ENCODE measurements around the gene FTMT. TPM values are rescaled to one million over a fixed set of nuclear protein-coding genes. Genes with fewer than 3 reads are reported as not detected.
A peak's percentile ranks its signal among the peaks of the same experiment; 100 is the strongest.
"Not testable (repeated sequence)": the region's sequence is repeated elsewhere in the genome, so short reads cannot be mapped to it uniquely, and the experiment has no call there.

Gene FTMT
- total RNA-seq = not detected

GRCh38 chr5:121851643-121852574 is at the start of gene FTMT:
Gene FTMT, plus strand, starts transcription at chr5:121851882. Its CDS starts 82 bp downstream, at chr5:121851964.
- DNase-seq (ENCODE audit: low read depth in 2 of 3, low spot score in 2 of 3) = no peak

- not testable (repeated sequence) for DNase-seq (ENCODE audit: low read depth in 2 of 3, low spot score in 2 of 3)
These were observed 46.4 kb upstream of the FTMT start for GRCh38 chr5:121805251-121805650.

GRCh38 chr5:121805911-121806310 is 45.8 kb upstream of the FTMT start:
- DNase-seq (ENCODE audit: low read depth in 2 of 3, low spot score in 2 of 3) = no peak

- DNase-seq (ENCODE audit: low read depth in 2 of 3, low spot score in 2 of 3) = no peak
These were observed 35.5 kb upstream of the FTMT start for GRCh38 chr5:121816164-121816563.

- no peak for DNase-seq (ENCODE audit: low read depth in 2 of 3, low spot score in 2 of 3)
These were observed 31.9 kb upstream of the FTMT start for GRCh38 chr5:121819682-121820261.

GRCh38 chr5:121833617-121834016 is 18.1 kb upstream of the FTMT start:
- no peak for DNase-seq (ENCODE audit: low read depth in 2 of 3, low spot score in 2 of 3)

GRCh38 chr5:121834021-121834420 is 17.7 kb upstream of the FTMT start:
- DNase-seq (ENCODE audit: low read depth in 2 of 3, low spot score in 2 of 3) = no peak

GRCh38 chr5:121841892-121842291 is 9.8 kb upstream of the FTMT start:
- no peak for DNase-seq (ENCODE audit: low read depth in 2 of 3, low spot score in 2 of 3)

GRCh38 chr5:121850272-121850671 is 1.4 kb upstream of the FTMT start:
- DNase-seq (ENCODE audit: low read depth in 2 of 3, low spot score in 2 of 3) = no peak

- no peak for DNase-seq (ENCODE audit: low read depth in 2 of 3, low spot score in 2 of 3)
These were observed 2.2 kb downstream of the FTMT start for GRCh38 chr5:121853850-121854249.

GRCh38 chr5:121862801-121863200 is 11.1 kb downstream of the FTMT start:
- DNase-seq (ENCODE audit: low read depth in 2 of 3, low spot score in 2 of 3) = no peak

GRCh38 chr5:121863753-121864285 is 12.1 kb downstream of the FTMT start:
- DNase-seq (ENCODE audit: low read depth in 2 of 3, low spot score in 2 of 3) = no peak

GRCh38 chr5:121867403-121867802 is 15.7 kb downstream of the FTMT start:
- DNase-seq (ENCODE audit: low read depth in 2 of 3, low spot score in 2 of 3) = no peak

- peak in 2 of 3 donors; percentile 5 to 54 for DNase-seq (ENCODE audit: low read depth in 2 of 3, low spot score in 2 of 3)
These were observed 18.8 kb downstream of the FTMT start for GRCh38 chr5:121870489-121870888.

- no peak for DNase-seq (ENCODE audit: low read depth in 2 of 3, low spot score in 2 of 3)
These were observed 21.2 kb downstream of the FTMT start for GRCh38 chr5:121872856-121873255.

GRCh38 chr5:121873409-121873808 is 21.7 kb downstream of the FTMT start:
- no peak for DNase-seq (ENCODE audit: low read depth in 2 of 3, low spot score in 2 of 3)

- no peak for DNase-seq (ENCODE audit: low read depth in 2 of 3, low spot score in 2 of 3)
These were observed 33.9 kb downstream of the FTMT start for GRCh38 chr5:121885630-121886029.

- DNase-seq (ENCODE audit: low read depth in 2 of 3, low spot score in 2 of 3) = no peak
These were observed 36.0 kb downstream of the FTMT start for GRCh38 chr5:121887727-121888126.

- DNase-seq (ENCODE audit: low read depth in 2 of 3, low spot score in 2 of 3) = no peak
These were observed 38.7 kb downstream of the FTMT start for GRCh38 chr5:121890297-121890858.

- DNase-seq (ENCODE audit: low read depth in 2 of 3, low spot score in 2 of 3) = no peak
These were observed 45.7 kb downstream of the FTMT start for GRCh38 chr5:121897341-121897740.

GRCh38 chr5:121899346-121899745 is 47.7 kb downstream of the FTMT start:
- no peak for DNase-seq (ENCODE audit: low read depth in 2 of 3, low spot score in 2 of 3)
